DND-41 (cell line): ENCODE results near the gene KCNIP1.

Source experiments
- CTCF ChIP-seq: IDR thresholded peaks from 2 replicates; pipeline ENCODE4 v1.5.1; 2012; ENCODE audit warnings: borderline replicate concordance, low read length, moderate library complexity, mild to moderate bottlenecking; ENCODE audit not compliant: poor library complexity, severe bottlenecking; ENCODE audit errors: extremely low read depth
- EZH2 ChIP-seq: IDR thresholded peaks from 3 replicates; pipeline ENCODE4 v1.6.1; 2012; ENCODE audit warnings: borderline replicate concordance, low read depth, mild to moderate bottlenecking, moderate library complexity, low read length, inconsistent platforms; ENCODE audit not compliant: severe bottlenecking

DNA sequence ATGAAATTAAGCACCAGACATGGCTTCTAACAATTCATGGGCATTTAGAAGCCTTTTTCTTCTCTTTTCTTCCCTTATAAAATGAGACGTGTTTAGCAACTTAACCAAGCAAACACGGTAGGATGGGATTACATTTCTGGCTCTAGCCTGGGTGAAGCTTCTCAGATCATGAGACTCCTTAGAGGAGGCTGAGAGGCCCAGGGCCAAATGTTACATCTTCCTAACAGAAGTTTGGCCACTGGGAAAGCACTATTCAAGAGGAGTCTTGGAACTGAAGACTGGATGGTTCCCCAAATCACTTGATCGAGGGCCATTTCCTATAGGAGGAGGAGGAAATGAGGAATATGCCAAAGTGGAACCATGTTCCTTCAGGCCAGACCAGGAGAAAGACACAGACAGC, 281.6 kb downstream of the KCNIP1 start:
- TF ChIP-seq EZH2 (no peak), CTCF (no peak)
